ENCODE data around the gene SUSD1.

Gene SUSD1

DNA sequence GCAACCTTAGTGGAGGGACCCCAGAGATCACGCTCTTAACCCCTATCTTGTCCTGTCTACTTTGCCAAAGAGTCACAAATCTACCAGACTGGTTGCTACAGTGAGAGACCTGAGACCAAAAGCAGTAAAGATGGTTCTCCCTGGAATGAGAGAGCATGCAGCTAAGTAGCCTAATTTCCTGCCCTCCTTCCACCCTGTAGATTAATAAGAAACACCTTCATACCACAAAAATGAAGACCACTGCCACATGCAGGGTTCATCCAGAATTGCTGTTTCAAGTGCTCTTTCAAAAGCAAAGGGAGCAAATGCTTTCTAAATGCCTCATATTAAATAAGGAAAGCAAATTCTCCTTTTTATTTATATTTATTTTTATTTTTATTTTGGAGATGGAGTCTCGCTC lies 159.4 kb downstream of the SUSD1 start:
- H3K4me1 Mint-ChIP-seq: peaks cover 28% of the 10 kb centered on the region
- DNase-seq (ENCODE audit: low spot score in 2 of 2) (no peak), ATAC-seq (ENCODE audit: low read depth) (no peak)
- no peak overlapping the region for H3K4me3 Mint-ChIP-seq
- H3K36me3 Mint-ChIP-seq: no peaks in the 10 kb centered on the region
- no peak overlapping the region for H3K27ac Mint-ChIP-seq
- H3K27me3 Mint-ChIP-seq: no peaks in the 10 kb centered on the region
- no peaks in the 10 kb centered on the region for H3K9me3 Mint-ChIP-seq

DNA sequence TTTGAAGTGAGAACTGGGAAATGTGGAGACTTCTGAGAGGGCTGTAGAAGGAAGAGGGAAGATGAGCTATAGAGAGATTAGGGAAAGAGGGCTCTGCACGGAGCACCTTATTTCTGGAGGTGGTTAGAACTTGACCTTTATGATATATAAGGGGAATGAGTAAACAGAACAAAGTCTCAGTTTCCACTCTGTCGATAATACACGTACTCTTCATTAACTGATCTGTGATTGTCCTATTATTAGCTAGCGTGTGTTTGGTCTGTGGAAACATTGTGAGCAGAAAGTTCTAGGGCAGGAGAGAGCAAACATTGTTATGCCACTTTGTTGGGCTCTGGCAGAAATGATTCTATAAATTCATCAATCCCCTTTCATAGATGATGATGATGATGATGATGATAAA lies 159.9 kb downstream of the SUSD1 start:
- no peak for ATAC-seq (ENCODE audit: low read depth)
- H3K4me3 Mint-ChIP-seq: no peak overlapping the region
- peak overlapping the region; percentile 82 for H3K27ac Mint-ChIP-seq

DNA sequence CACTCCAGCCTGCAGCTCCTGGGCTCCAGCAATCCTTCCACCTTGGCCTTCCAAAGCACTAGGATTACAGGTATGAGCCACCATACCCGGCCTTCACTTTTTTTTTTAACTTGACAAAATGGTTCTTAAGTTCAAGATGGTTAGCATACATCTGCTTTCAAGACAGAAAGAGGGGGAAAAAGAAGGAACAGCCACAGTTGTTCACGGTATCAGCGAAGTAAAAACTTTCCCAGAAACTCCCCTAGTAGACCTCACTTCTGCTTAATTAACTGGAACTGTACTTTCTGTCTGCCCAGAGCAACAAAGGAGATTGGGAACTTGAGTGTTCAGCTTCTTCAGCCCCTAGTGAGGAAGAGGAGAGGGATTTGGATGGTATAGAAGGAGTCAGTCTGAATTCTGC lies 161.8 kb downstream of the SUSD1 start:
- Mint-ChIP-seq H3K36me3 (no peaks in the 10 kb centered on the region), H3K27ac (peak overlapping the region; percentile 40), H3K9me3 (no peaks in the 10 kb centered on the region), H3K4me3 (no peak overlapping the region), H3K27me3 (no peaks in the 10 kb centered on the region), H3K4me1 (peaks cover 28% of the 10 kb centered on the region)
- DNase-seq (ENCODE audit: low spot score in 2 of 2): no peak
- ATAC-seq (ENCODE audit: low read depth): peak; percentile 72

More for the DNA sequence above, 159.9 kb downstream of the SUSD1 start:
- no peaks in the 10 kb centered on the region for H3K9me3 Mint-ChIP-seq
- H3K27me3 Mint-ChIP-seq: no peaks in the 10 kb centered on the region
- H3K36me3 Mint-ChIP-seq: no peaks in the 10 kb centered on the region
- no peak for DNase-seq (ENCODE audit: low spot score in 2 of 2)
- H3K4me1 Mint-ChIP-seq: peaks cover 27% of the 10 kb centered on the region

DNA sequence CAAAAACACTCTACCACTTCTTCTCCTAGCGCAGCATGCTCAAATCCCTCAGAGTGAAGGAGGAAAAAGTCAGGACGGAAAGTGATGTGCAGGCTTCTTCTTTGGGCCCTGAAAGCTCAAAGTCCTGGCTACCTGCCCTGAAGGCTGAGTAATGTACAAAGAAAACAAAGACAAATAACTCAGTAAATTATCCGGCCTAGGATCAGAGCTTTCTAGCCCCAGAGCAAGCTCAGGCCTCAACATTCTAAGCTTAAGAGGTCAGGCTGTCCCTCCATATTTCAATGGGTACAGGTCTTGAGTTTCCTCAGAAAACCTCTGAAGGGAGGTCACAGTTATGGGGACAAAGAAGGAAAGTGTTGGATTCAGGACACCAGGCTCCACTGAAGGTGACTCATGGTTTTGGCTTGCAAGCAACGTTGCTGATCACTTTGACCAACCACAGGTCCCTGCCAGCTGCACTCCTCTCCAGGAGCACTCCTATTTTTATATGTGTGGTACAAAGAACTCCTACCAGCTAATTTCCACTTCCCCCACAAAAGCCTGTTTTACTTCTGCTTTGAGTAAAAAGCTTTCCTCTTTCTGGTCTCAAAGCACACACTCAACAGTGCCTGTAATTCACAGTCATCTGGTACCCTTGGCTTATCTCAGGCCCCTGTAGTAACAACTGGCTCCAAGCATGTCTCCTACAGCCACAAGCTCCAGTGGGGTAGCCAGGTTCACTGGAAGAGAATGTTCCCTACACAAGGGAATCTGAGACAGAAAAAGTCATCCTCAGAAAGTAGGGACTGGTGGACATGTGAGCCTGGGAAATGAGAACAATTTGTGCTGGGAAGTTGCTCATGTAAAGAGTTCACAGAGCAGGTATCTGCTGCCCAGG lies 162.8 kb downstream of the SUSD1 start:
- peak overlapping the region; percentile 12 for H3K4me3 Mint-ChIP-seq
- H3K4me1 Mint-ChIP-seq: peaks cover 27% of the 10 kb centered on the region
- H3K27ac Mint-ChIP-seq: peak overlapping the region; percentile 67
- DNase-seq (ENCODE audit: low spot score in 2 of 2) (no peak), ATAC-seq (ENCODE audit: low read depth) (peak; percentile 79)
- no peaks in the 10 kb centered on the region for H3K36me3 Mint-ChIP-seq
- no peaks in the 10 kb centered on the region for H3K27me3 Mint-ChIP-seq
- no peaks in the 10 kb centered on the region for H3K9me3 Mint-ChIP-seq

DNA sequence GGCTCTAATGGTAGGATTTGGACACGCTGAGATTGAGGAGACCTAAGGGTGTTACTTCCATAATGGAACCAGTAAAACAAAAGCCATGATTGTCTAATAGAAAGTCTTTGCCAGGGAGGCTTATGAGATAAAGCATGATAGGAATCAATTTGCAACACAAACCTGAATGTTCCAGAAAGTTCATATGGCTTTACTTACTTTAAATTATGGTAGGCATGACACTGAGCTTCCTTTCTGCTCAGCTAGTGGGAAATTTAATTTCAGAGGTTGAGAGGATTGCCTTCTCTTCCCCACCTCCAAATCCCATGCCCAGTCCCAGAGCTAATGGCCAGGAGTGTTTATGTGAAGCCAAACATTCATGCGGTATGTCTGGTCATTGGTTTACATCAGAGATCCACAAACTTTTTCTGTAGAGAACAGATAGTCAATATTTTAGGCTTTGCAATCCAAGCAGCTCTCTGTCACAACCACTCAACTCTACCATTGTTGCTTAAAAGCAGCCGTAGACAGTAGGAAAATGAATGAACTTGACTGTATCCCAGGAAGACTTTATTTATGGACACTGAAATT lies 164.0 kb downstream of the SUSD1 start:
- Mint-ChIP-seq H3K4me3 (no peak overlapping the region), H3K27me3 (no peaks in the 10 kb centered on the region), H3K4me1 (peaks cover 27% of the 10 kb centered on the region), H3K27ac (no peak overlapping the region), H3K36me3 (no peaks in the 10 kb centered on the region), H3K9me3 (no peaks in the 10 kb centered on the region)
- DNase-seq (ENCODE audit: low spot score in 2 of 2) (no peak), ATAC-seq (ENCODE audit: low read depth) (no peak)

DNA sequence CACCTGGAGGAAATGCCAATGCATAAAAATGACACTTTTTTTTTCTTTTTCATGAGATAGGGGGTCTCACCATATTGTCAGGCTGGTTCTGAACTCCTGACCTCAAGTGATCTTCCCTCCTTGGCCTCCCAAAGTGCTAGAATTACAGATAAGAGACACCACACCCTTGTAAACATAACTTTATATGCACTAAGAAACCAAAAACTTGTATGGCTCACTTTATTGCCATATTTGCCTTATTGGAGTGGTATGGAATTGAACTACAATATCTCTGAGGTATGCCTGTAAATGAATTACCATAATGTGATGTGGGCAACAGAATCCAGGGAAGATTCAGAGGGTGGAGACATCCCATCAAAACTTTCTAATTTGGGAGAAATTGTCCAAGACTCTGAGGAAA lies 164.6 kb downstream of the SUSD1 start:
- DNase-seq (ENCODE audit: low spot score in 2 of 2): no peak
- no peak overlapping the region for H3K4me3 Mint-ChIP-seq
- ATAC-seq (ENCODE audit: low read depth): no peak
- H3K27ac Mint-ChIP-seq: no peak overlapping the region
- no peaks in the 10 kb centered on the region for H3K36me3 Mint-ChIP-seq
- H3K4me1 Mint-ChIP-seq: peaks cover 32% of the 10 kb centered on the region
- no peaks in the 10 kb centered on the region for H3K27me3 Mint-ChIP-seq
- no peaks in the 10 kb centered on the region for H3K9me3 Mint-ChIP-seq

DNA sequence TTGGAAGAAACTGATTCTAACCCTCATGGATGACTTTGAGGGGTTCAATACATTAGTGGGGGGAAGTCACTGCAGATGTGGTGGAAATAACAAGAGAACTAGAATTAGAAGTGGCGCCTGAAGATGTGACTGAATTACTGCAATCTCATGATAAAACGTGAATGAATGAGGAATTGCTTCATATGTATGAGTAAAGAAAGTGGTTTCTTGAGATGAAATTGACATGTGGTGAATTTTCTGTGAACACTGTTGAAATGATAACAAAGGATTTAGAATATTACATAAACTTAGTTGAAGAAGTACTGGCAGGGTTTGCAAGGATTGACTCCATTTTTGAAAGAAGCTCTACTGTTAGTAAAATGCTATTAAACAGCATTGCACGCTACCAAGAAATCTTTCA lies 165.4 kb downstream of the SUSD1 start:
- no peak for DNase-seq (ENCODE audit: low spot score in 2 of 2)
- H3K4me1 Mint-ChIP-seq: peaks cover 28% of the 10 kb centered on the region
- no peaks in the 10 kb centered on the region for H3K9me3 Mint-ChIP-seq
- no peaks in the 10 kb centered on the region for H3K36me3 Mint-ChIP-seq
- H3K27ac Mint-ChIP-seq: no peak overlapping the region
- ATAC-seq (ENCODE audit: low read depth): no peak
- no peak overlapping the region for H3K4me3 Mint-ChIP-seq
- no peaks in the 10 kb centered on the region for H3K27me3 Mint-ChIP-seq

DNA sequence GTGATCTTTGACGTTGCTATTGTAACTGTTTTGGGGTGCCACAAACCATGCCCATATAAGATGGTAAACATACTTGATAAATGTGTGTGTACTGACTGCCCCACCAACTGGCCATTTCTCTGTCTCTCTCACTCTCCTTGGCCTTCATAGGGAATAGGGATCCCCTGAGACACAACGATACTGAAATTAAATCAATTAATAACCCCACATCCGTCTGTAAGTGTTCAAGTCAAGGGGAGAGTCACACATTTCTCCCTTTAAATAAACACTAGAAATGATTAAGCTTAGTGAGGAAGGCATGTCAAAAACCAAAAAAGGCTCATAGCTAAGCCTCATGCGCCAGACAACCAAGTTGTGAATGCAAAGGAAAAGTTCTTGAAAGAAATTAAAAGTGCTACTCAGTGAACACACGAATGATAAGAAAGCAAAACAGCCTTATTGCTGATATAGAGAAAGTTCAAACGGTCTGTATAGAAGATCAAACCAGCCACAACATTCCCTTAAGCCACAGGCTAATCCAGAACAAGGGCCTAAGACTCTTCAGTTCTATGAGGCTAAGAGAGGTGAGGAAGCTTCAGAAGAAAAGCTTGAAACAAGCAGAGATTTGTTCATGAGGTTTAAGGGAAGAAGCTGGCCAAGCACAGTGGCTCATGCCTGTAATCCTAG lies 167.4 kb downstream of the SUSD1 start:
- no peak overlapping the region for H3K4me3 Mint-ChIP-seq
- no peaks in the 10 kb centered on the region for H3K27me3 Mint-ChIP-seq
- ATAC-seq (ENCODE audit: low read depth) (no peak), DNase-seq (ENCODE audit: low spot score in 2 of 2) (no peak)
- H3K27ac Mint-ChIP-seq: no peak overlapping the region
- H3K36me3 Mint-ChIP-seq: no peaks in the 10 kb centered on the region
- H3K4me1 Mint-ChIP-seq: peaks cover 33% of the 10 kb centered on the region
- H3K9me3 Mint-ChIP-seq: no peaks in the 10 kb centered on the region

DNA sequence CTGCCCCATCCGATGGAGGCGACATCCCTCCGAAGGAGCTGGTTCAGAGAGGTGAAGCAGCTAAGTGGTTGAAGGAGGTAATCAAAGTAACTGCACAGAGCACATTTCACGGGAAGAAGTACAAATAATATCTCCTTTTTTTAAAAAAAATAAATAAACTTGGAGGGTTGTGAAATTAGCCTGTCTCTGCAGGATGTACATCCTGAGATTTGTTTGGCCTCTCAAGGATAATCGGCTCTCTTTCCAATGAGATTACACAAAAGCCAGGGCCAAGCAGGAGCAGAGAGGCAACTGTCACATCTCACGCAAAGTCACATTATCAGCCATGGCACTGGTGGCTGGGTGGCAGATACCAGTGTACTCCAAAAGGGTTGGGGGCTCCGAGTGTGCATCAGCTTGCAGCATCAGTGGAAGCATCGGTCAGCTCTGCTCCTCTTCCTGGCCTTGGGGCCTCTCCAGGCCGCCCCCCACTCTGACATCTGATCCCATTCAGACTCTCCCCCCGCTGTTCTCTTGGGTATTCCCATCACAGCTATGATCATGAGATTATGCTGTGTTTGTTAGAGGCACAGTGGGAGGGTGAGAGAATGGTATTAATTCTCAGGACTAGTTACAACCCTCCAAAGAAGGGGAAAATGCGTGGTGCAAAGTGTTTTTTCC lies 168.6 kb downstream of the SUSD1 start:
- DNase-seq (ENCODE audit: low spot score in 2 of 2): no peak
- H3K4me1 Mint-ChIP-seq: peaks cover 28% of the 10 kb centered on the region

DNA sequence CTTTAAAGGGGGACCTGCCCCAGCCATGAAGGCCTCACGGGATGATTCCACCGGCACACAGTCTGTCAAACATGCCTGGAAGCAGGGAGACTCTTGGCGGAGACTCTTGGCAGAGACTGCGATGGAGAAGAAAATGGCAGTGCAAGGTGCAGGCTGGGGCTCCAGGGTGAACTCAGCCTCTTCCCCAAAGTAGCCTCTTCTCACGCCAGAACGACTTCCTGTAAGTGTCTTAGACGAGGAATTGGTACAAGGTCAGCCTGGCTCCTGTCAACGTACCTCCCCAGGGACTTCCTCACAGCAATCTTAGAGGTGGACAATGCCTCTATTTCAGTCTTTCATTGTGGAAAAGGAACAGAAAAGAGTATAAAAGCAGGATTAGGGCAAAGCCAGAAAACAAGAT lies 169.2 kb downstream of the SUSD1 start:
- no peaks in the 10 kb centered on the region for H3K36me3 Mint-ChIP-seq
- H3K4me3 Mint-ChIP-seq: no peak overlapping the region
- H3K27me3 Mint-ChIP-seq: no peaks in the 10 kb centered on the region
- peaks cover 28% of the 10 kb centered on the region for H3K4me1 Mint-ChIP-seq
- ATAC-seq (ENCODE audit: low read depth): no peak
- H3K9me3 Mint-ChIP-seq: no peaks in the 10 kb centered on the region
- no peak overlapping the region for H3K27ac Mint-ChIP-seq
- no peak for DNase-seq (ENCODE audit: low spot score in 2 of 2)

More for the DNA sequence above, 168.6 kb downstream of the SUSD1 start:
- no peak for ATAC-seq (ENCODE audit: low read depth)
- H3K27ac Mint-ChIP-seq: no peak overlapping the region
- H3K4me3 Mint-ChIP-seq: no peak overlapping the region
- H3K27me3 Mint-ChIP-seq: no peaks in the 10 kb centered on the region
- H3K36me3 Mint-ChIP-seq: no peaks in the 10 kb centered on the region
- H3K9me3 Mint-ChIP-seq: no peaks in the 10 kb centered on the region

DNA sequence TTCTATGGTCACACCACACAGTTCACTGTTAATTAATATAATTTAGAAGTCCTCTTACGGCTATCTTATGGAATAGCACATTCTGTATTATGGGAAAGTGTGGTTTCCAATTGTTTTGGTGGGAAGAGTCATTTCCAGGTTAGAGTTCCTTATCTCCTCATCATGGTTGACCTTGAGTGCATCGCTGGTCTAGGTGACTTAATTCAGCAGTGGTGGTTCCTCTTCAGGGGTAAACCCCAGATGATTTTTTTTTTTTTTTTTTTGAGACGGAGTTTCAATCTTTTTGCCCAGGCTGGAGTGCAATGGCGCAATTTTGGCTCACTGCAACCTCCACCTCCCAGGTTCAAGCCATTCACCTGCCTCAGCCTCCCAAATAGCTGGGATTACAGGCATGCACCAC lies 171.6 kb downstream of the SUSD1 start:
- no peaks in the 10 kb centered on the region for H3K36me3 Mint-ChIP-seq

DNA sequence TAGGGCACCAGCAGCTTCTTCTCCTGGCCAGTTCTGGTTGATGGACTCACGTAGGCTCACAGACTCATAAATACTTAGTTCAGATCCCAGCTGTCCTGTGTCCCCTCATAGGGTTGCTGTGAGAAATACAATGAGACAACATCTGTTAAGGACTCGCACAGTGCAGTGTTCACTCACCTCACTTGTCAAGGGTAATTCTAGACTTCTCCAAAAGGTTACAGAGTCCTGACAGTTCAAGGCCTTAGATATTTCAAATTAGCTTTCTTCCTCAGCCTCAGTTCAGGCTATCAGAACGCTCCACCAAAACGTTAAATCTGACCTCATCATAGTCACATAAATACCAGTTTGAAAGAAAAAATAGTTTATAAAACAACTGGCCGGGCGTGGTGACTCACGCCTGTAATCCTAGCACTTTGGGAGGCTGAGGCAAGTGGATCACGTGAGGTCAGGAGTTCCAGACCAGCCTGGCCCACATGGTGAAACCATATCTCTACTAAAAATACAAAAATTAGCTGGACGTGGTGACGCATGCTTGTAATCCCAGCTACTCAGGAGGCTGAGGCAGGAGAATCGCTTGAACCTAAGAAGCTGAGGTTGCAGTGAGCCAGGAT lies 172.1 kb downstream of the SUSD1 start:
- DNase-seq (ENCODE audit: low spot score in 2 of 2) (no peak), ATAC-seq (ENCODE audit: low read depth) (no peak)
- no peak overlapping the region for H3K4me3 Mint-ChIP-seq
- peaks cover 23% of the 10 kb centered on the region for H3K4me1 Mint-ChIP-seq
- no peaks in the 10 kb centered on the region for H3K36me3 Mint-ChIP-seq
- no peaks in the 10 kb centered on the region for H3K27me3 Mint-ChIP-seq
- no peaks in the 10 kb centered on the region for H3K9me3 Mint-ChIP-seq
- no peak overlapping the region for H3K27ac Mint-ChIP-seq

More for the DNA sequence above, 171.6 kb downstream of the SUSD1 start:
- Mint-ChIP-seq H3K4me3 (no peak overlapping the region), H3K27me3 (no peaks in the 10 kb centered on the region), H3K9me3 (no peaks in the 10 kb centered on the region), H3K4me1 (peaks cover 25% of the 10 kb centered on the region), H3K27ac (no peak overlapping the region)
- no peak for DNase-seq (ENCODE audit: low spot score in 2 of 2)
- ATAC-seq (ENCODE audit: low read depth): peak; percentile 83

DNA sequence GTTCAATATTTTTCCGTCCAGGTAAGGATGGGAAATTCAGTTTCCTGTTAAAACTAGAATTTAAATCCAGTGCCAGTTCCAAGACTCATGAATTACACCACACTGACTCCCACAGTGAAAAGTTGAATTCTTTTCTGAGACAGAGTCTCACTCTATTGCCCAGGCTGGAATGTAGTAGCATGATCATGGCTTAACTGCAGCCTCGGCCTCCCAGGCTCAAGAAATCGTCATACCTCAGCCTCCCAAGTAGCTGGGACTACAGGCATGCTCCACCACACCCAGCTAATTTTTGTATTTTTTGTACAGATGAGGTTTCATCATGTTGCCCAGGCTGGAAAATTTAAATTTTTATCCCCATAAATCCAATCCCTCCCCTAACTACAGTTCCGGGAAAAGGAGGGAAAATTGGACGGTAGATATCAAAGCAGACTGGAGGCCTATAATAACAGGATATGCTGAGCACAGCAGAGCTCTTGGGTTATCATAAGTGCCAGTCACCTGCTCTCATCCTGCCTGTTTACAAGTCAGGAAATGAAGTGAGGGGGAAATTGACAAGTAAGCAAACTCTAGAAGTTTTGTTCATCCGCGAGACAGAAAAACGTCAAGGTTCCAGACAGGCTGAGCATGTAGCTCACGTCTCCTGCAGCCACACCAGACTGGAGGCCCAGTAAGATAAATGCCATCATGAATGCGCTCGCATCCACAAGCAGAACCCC lies 172.8 kb downstream of the SUSD1 start:
- no peak for ATAC-seq (ENCODE audit: low read depth)
- Mint-ChIP-seq H3K4me3 (no peak overlapping the region), H3K36me3 (no peaks in the 10 kb centered on the region), H3K9me3 (no peaks in the 10 kb centered on the region), H3K4me1 (peaks cover 23% of the 10 kb centered on the region), H3K27ac (no peak overlapping the region), H3K27me3 (no peaks in the 10 kb centered on the region)
- DNase-seq (ENCODE audit: low spot score in 2 of 2): no peak

Data from memory B cell (primary cell).